Endothelial cell of umbilical vein (primary cell): ENCODE results near the gene TRPM5.

Experiments used
- EZH2 ChIP-seq: IDR thresholded peaks from 2 replicates; pipeline ENCODE4 v1.6.1; 2012; ENCODE audit warnings: borderline replicate concordance, low read depth, mild to moderate bottlenecking, moderate library complexity, low read length, inconsistent platforms; ENCODE audit not compliant: severe bottlenecking
- POLR2A ChIP-seq: IDR thresholded peaks from 2 replicates; pipeline ENCODE4 v1.6.1; 2012; ENCODE audit warnings: low read depth, mild to moderate bottlenecking, control low read depth, low read length
- TF ChIP-seq, protein P1 (sequence below), 2 donors: IDR thresholded peaks; 1 replicate in 1 of 2; 2 replicates in 1 of 2; pipeline ENCODE4 v1.5.1; 2011; ENCODE audit warnings: low read length in 2 of 2, mild to moderate bottlenecking in 2 of 2, moderate library complexity in 2 of 2, control low read depth in 1 of 2, inconsistent platforms in 1 of 2, low read depth in 1 of 2; ENCODE audit not compliant: insufficient read depth in 1 of 2; ENCODE audit errors: extremely low read depth in 1 of 2

DNA sequence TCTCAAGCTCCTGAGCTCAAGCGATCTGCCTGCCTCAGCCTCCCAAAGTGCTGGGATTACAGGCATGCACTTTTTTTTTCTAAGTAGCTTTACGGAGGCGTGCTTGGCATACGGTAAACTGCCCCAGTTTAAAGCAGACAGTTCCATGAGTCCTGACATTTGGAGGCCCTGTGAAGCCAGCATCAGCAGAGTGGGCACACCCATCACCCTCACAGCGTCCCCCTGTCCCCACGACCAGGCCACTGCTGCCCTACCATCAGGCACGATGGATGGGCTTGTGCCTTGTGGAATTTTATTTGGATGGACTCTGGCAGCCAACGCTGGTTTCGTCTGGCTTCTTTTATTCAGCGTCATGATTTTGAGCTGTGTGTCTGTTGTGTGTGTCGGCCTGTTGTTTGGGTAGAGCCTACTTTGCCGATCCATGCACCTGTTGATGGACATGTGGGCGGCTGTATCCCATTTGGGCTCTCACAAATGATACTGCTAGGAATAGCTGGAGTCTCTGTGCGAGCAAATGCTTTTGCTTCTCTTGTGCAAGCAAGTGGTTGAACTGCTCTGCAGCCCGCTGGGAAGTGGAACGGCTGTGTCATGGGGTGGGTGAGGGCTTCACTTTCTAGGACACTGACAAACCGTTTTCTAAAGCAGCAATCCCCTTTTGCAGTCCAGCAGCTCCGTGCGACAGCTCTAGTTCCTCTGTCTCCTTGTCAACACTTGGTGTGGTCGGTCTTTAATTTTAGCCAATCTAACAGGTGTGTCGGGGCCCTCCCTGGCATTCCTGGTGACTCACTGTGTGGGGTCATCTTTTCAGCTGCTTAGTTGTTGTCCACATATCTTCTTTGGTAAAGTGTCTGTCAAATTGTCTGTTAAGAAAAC, 24.3 kb upstream of the TRPM5 start:
- TF ChIP-seq, protein P1, sequence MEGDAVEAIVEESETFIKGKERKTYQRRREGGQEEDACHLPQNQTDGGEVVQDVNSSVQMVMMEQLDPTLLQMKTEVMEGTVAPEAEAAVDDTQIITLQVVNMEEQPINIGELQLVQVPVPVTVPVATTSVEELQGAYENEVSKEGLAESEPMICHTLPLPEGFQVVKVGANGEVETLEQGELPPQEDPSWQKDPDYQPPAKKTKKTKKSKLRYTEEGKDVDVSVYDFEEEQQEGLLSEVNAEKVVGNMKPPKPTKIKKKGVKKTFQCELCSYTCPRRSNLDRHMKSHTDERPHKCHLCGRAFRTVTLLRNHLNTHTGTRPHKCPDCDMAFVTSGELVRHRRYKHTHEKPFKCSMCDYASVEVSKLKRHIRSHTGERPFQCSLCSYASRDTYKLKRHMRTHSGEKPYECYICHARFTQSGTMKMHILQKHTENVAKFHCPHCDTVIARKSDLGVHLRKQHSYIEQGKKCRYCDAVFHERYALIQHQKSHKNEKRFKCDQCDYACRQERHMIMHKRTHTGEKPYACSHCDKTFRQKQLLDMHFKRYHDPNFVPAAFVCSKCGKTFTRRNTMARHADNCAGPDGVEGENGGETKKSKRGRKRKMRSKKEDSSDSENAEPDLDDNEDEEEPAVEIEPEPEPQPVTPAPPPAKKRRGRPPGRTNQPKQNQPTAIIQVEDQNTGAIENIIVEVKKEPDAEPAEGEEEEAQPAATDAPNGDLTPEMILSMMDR (IDR thresholded peaks at IDR 0.05; ENCODE audit: extremely low read depth in 1 of 2, insufficient read depth in 1 of 2, low read depth in 1 of 2, low read length in 2 of 2) = no peak
- no peak for TF ChIP-seq POLR2A
- TF ChIP-seq EZH2 = no peak
